ES-I3 (cell line): ENCODE results near the gene SPR.

Experiments
- H3K36me3 ChIP-seq: 2 replicates; pipeline ENCODE4 v1.6.1; 2013; ENCODE audit warnings: mild to moderate bottlenecking, low read length, control low read depth, moderate library complexity; ENCODE audit not compliant: insufficient read depth
- H3K4me1 ChIP-seq: 2 replicates; pipeline ENCODE4 v1.6.1; 2013; ENCODE audit warnings: mild to moderate bottlenecking, control low read depth, low read length; ENCODE audit not compliant: insufficient read depth
- H3K9ac ChIP-seq: 2 replicates; pipeline ENCODE4 v1.6.1; 2013; ENCODE audit warnings: low read depth, mild to moderate bottlenecking, low read length, moderate library complexity
- H3K9me3 ChIP-seq: 2 replicates; pipeline ENCODE4 v1.6.1; 2013; ENCODE audit warnings: mild to moderate bottlenecking, low read length, moderate library complexity; ENCODE audit not compliant: control insufficient read depth, insufficient read depth

SPR gene

GRCh38 chr2:72871060-72871459, 16.1 kb upstream of the SPR start:
- Histone ChIP-seq H3K36me3 (no peaks in the 10 kb centered on the region), H3K9ac (no peak overlapping the region), H3K9me3 (no peaks in the 10 kb centered on the region; the same call in 1 of the 2 replicates), H3K4me1 (no peaks in the 10 kb centered on the region)

GRCh38 chr2:72871880-72872279, 15.3 kb upstream of the SPR start:
- no peak overlapping the region for H3K9ac ChIP-seq
- no peaks in the 10 kb centered on the region for H3K36me3 ChIP-seq
- H3K4me1 ChIP-seq, result no peaks in the 10 kb centered on the region
- no peaks in the 10 kb centered on the region; the same call in 1 of the 2 replicates for H3K9me3 ChIP-seq

- Histone ChIP-seq H3K9ac (no peak overlapping the region), H3K36me3 (no peaks in the 10 kb centered on the region), H3K9me3 (no peaks in the 10 kb centered on the region), H3K4me1 (no peaks in the 10 kb centered on the region)
Observed at GRCh38 chr2:72883356-72883962, 3.7 kb upstream of the SPR start.

- Histone ChIP-seq H3K36me3 (no peaks in the 10 kb centered on the region), H3K9me3 (no peaks in the 10 kb centered on the region), H3K9ac (peak overlapping the region; percentile 71; the same call in 1 of the 2 replicates), H3K4me1 (no peaks in the 10 kb centered on the region)
Observed at GRCh38 chr2:72886505-72887031, 640 bp upstream of the SPR start.

- Histone ChIP-seq H3K9me3 (no peaks in the 10 kb centered on the region), H3K9ac (peak overlapping the region; percentile 71), H3K36me3 (no peaks in the 10 kb centered on the region), H3K4me1 (no peaks in the 10 kb centered on the region)
Observed at GRCh38 chr2:72887740-72888437, 681 bp downstream of the SPR start.

- H3K9ac ChIP-seq, result no peak overlapping the region
- H3K36me3 ChIP-seq, result no peaks in the 10 kb centered on the region
- no peaks in the 10 kb centered on the region for H3K9me3 ChIP-seq
- no peaks in the 10 kb centered on the region for H3K4me1 ChIP-seq
Observed at GRCh38 chr2:72888438-72889202, 1.4 kb downstream of the SPR start.

- Histone ChIP-seq H3K4me1 (peaks cover 4% of the 10 kb centered on the region; the same call in 1 of the 2 replicates), H3K36me3 (no peaks in the 10 kb centered on the region), H3K9me3 (no peaks in the 10 kb centered on the region), H3K9ac (no peak overlapping the region)
Observed at GRCh38 chr2:72889991-72890390, 2.8 kb downstream of the SPR start.

- H3K36me3 ChIP-seq, result no peaks in the 10 kb centered on the region
- peaks cover 15% of the 10 kb centered on the region for H3K4me1 ChIP-seq
- no peaks in the 10 kb centered on the region for H3K9me3 ChIP-seq
- H3K9ac ChIP-seq, result no peak overlapping the region
Observed at GRCh38 chr2:72891091-72891818, 4.0 kb downstream of the SPR start.

- no peaks in the 10 kb centered on the region for H3K36me3 ChIP-seq
- H3K9ac ChIP-seq, result no peak overlapping the region
- peaks cover 15% of the 10 kb centered on the region for H3K4me1 ChIP-seq
- no peaks in the 10 kb centered on the region for H3K9me3 ChIP-seq
Observed at GRCh38 chr2:72892506-72893173, 5.4 kb downstream of the SPR start.

GRCh38 chr2:72893594-72894319, 6.5 kb downstream of the SPR start:
- no peaks in the 10 kb centered on the region for H3K36me3 ChIP-seq
- no peaks in the 10 kb centered on the region for H3K9me3 ChIP-seq
- peaks cover 15% of the 10 kb centered on the region for H3K4me1 ChIP-seq
- H3K9ac ChIP-seq, result no peak overlapping the region

GRCh38 chr2:72894514-72894913, 7.3 kb downstream of the SPR start:
- Histone ChIP-seq H3K9ac (no peak overlapping the region), H3K4me1 (peaks cover 15% of the 10 kb centered on the region), H3K36me3 (no peaks in the 10 kb centered on the region), H3K9me3 (no peaks in the 10 kb centered on the region)

- no peaks in the 10 kb centered on the region for H3K9me3 ChIP-seq
- no peaks in the 10 kb centered on the region for H3K36me3 ChIP-seq
- no peak overlapping the region for H3K9ac ChIP-seq
- peaks cover 15% of the 10 kb centered on the region for H3K4me1 ChIP-seq
Observed at GRCh38 chr2:72895154-72895553, 7.9 kb downstream of the SPR start.

- no peak overlapping the region for H3K9ac ChIP-seq
- peaks cover 15% of the 10 kb centered on the region for H3K4me1 ChIP-seq
- no peaks in the 10 kb centered on the region for H3K36me3 ChIP-seq
- no peaks in the 10 kb centered on the region for H3K9me3 ChIP-seq
Observed at GRCh38 chr2:72895759-72896281, 8.6 kb downstream of the SPR start.
